Psoas muscle (tissue), 8 donors: ENCODE data around the gene PHOX2A. TPM values are rescaled to one million over a fixed set of nuclear protein-coding genes. Genes with fewer than 3 reads are reported as not detected.

ENCODE experiments used
- ATAC-seq, 4 donors: fragments of 200-7000 bp; cut with Tn5 transposase; one replicate each; pipeline ENCODE4 v1.9.1; 2020; ENCODE audit warnings: moderate library complexity in 3 of 4, mild to moderate bottlenecking in 2 of 4
- DNase-seq, 2 donors: peaks; one replicate each; pipeline ENCODE4 v3.0.0-alpha.2; 2020
- H3K27ac ChIP-seq: fragments of 200-600 bp; one replicate; pipeline ENCODE4 v1.8.0; 2022
- H3K27me3 ChIP-seq, 3 donors: fragments of 200-600 bp in 1 of 3; one replicate each; pipeline versions ENCODE4 v1.6.1 to v1.8.0; 2013 to 2022; ENCODE audit warnings: low read length in 2 of 3, mild to moderate bottlenecking in 2 of 3, moderate library complexity in 1 of 3; ENCODE audit not compliant: insufficient read depth in 3 of 3
- H3K36me3 ChIP-seq, 2 donors: fragments of 200-600 bp in 1 of 2; one replicate each; pipeline versions ENCODE4 v1.6.1 to v1.8.0; 2013 to 2022; ENCODE audit warnings: low read depth in 1 of 2, mild to moderate bottlenecking in 1 of 2, moderate library complexity in 1 of 2; ENCODE audit not compliant: insufficient read depth in 1 of 2
- H3K4me1 ChIP-seq: fragments of 200-600 bp; one replicate; pipeline ENCODE4 v1.8.0; 2022
- H3K4me3 ChIP-seq: fragments of 200-600 bp; one replicate; pipeline ENCODE4 v1.8.0; 2022; ENCODE audit warnings: mild to moderate bottlenecking
- H3K9me3 ChIP-seq: fragments of 200-600 bp; one replicate; pipeline ENCODE4 v1.8.0; 2022
- CTCF ChIP-seq: fragments of 200-600 bp; IDR thresholded peaks from one replicate; pipeline ENCODE4 v1.8.0; 2022; ENCODE audit warnings: antibody characterized with exemption
- WGBS, 3 donors: extraction: QIAGEN DNeasy Blood & Tissue Kit; methylation state at CpG; one replicate each; pipeline versions ENCODE4 v1.1.6 to v1.1.7; 2013; 5-methylcytosine and 5-hydroxymethylcytosine counted together
- intact Hi-C, 2 donors: fragments of 100-400 bp; cut with DNase I; formaldehyde crosslinking; loops; one replicate each; pipeline versions ENCODE4 v1.11.0 to v1.14.2; 2022
- polyA plus RNA-seq, 3 donors: library from polyadenylated mRNA; stranded (reverse); fragments of 200-250 nt; gene quantifications; one replicate each; pipeline ENCODE4 v1.2.3, GENCODE V29; 2013
- total RNA-seq, 4 donors: library from RNA; stranded (reverse); fragmentation: NEBNext Ultra II Directional in 2 of 4; extraction: Animal tissue kit (Norgen Biotek cat#: 25700) in 2 of 4; gene quantifications; one replicate each; pipeline versions ENCODE4 v1.2.1 to v1.2.4, GENCODE V29; 2021 to 2023
- donor health status: healthy with polysubstance abuse.
- donor health status: DM: no; HTN: no; CAD: no; lungs with moderate emphysema.
- donor health status: Bipolar disorder and iron deficiency.
- donor health status: healthy.
- donor health status: DM: yes; HTN: yes; CAD: no.
- donor health status: DM: no; HTN: no; CAD: no.
- donor health status: DM: no; HTN: no; CAD: no.
- donor health status: DM: yes; HTN: yes; CAD: no.

The PHOX2A gene
- total and polyA plus RNA-seq, 7 donors = 0.07 TPM; not detected in 6

DNA sequence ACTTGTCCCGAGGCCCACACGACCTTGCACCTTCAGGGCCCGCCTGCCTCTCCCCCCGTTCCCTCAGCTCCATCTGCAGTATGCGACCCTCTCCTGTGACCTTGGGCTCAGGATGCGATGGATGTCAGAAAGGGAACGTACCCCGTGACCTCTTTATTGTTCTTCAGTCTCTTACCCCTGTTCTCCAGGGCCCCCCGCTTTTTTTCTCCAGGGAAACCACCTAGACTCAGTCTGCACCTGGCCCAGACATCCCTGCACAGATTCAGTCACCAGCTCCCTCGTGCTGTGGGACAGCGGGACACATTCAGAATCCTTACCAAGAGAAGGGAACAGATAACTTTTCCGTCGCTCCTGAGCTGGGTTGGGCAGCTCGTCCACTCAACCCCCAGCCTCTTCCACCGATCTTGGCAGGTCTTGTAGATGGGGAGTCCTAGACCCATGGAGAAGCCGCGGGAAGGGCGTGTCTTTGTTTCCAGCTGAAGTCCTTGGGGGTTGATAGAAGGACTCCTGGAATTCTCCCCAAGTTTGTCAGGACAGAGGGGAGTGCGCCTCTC lies 1.4 kb upstream of the PHOX2A start:
- Histone ChIP-seq H3K4me3 (no peak overlapping the region), H3K4me1 (no peaks in the 10 kb centered on the region), H3K36me3 (no peaks in the 10 kb centered on the region), H3K27ac (no peak overlapping the region), H3K27me3 (peaks cover 2 to 65% (median 22%) of the 10 kb centered on the region in 3 donors), H3K9me3 (no peaks in the 10 kb centered on the region)
- intact Hi-C loops = no loop called here
- DNase-seq (no peak), ATAC-seq (no peak)
- TF ChIP-seq CTCF = no peak
- 14 to 17% (median 14%) methylated on average over 17 to 19 of the region's 19 CpGs for WGBS, 3 donors

DNA sequence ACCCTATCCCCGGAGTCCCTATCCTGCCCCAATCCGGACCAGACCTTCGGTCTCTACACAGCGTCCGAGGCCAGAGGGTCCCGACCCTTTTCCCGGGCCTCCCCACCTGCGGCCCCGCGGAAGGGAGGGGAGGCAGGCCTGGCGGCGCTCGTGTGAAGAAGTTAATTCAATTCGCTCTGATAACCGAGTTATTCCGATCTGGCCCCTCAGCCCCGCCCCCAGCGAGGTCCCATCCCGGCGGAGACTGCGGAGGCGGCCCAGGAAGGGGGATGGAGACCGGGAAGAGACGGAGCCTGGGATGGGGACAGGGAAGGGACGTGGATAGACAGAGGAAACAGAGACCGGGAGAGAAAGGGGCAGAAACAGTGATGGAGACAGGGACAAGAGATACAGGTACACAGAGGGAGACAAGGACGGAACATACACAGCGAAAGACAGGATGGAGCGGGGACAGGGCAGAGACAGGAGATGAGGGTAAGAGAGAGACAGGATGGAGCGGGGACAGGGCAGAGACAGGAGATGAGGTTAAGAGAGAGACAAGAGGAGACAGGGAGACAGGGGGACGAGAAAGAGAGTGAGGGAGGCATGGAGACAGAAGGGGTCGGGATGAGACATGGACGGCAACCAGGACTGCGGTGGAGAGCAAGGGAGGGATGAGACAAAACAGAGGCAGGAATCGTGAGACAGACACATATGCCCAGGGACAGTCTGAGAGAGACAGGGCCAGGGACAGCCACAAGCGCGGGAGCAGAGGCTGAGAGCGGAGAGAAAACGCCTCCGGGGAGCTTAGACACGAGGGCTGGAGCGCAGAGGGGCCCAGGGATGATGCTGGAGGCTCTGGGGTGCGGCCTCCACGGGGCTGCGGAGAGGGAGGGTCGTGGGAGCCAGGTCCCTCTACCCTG lies 636 bp upstream of the PHOX2A start:
- H3K4me3 ChIP-seq = peak overlapping the region; percentile 38
- H3K4me1 ChIP-seq = no peaks in the 10 kb centered on the region
- WGBS, 3 donors = 5 to 9% (median 6%) methylated on average over 38 to 46 of the region's 46 CpGs
- DNase-seq (no peak), ATAC-seq (no peak)
- peaks cover 2 to 65% (median 22%) of the 10 kb centered on the region in 3 donors for H3K27me3 ChIP-seq
- H3K36me3 ChIP-seq = no peaks in the 10 kb centered on the region
- no peak overlapping the region for H3K27ac ChIP-seq
- H3K9me3 ChIP-seq = no peaks in the 10 kb centered on the region
- intact Hi-C loops = no loop called here
- TF ChIP-seq CTCF = no peak

- H3K36me3 ChIP-seq = peaks cover 0 to 1% of the 10 kb centered on the region in 2 donors
- TF ChIP-seq CTCF = no peak
- H3K27ac ChIP-seq = no peak overlapping the region
- H3K9me3 ChIP-seq = no peaks in the 10 kb centered on the region
- H3K4me3 ChIP-seq = no peak overlapping the region
- no peaks in the 10 kb centered on the region for H3K4me1 ChIP-seq
- intact Hi-C loops = no loop called here
- no peak for DNase-seq
- H3K27me3 ChIP-seq = peaks cover 2 to 65% (median 22%) of the 10 kb centered on the region in 3 donors
- WGBS, 3 donors = 25 to 39% (median 33%) methylated on average over 42 to 58 of the region's 58 CpGs
- no peak for ATAC-seq
Measured at GRCh38 chr11:72243173-72244059, 560 bp downstream of the PHOX2A start.

DNA sequence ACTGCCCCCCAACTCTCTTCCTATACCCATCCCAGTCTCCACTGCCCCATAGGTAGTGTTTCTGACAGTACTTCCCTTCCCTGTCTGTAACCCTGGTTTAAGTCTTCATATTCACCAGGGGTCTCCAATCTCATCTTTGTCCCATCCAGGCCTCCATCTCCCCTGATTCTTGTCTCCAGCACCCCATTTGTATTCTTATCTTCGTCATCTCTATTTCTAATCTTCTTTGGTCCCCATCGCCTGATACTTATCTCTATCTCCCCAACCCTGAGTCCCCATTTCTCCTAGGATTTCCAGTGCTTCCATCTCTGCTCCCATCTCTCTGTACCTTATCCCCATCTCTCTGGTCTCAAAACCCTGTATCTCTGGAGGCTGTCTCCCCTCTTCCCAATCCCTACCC lies 1.8 kb downstream of the PHOX2A start:
- H3K27me3 ChIP-seq = peaks cover 2 to 57% (median 19%) of the 10 kb centered on the region in 3 donors
- 98 to 100% (median 98%) methylated on average over 2 of the region's 2 CpGs for WGBS, 3 donors
- H3K4me1 ChIP-seq = no peaks in the 10 kb centered on the region
- intact Hi-C loops = no loop called here
- peaks cover 0 to 14% of the 10 kb centered on the region in 2 donors for H3K36me3 ChIP-seq
- ATAC-seq (no peak), DNase-seq (no peak)
- no peak for TF ChIP-seq CTCF
- H3K4me3 ChIP-seq = no peak overlapping the region
- no peaks in the 10 kb centered on the region for H3K9me3 ChIP-seq
- no peak overlapping the region for H3K27ac ChIP-seq
